ENCODE results near the gene MEGF11. TPM values are rescaled to one million over a fixed set of nuclear protein-coding genes. Genes with fewer than 3 reads are reported as not detected.

MEGF11 gene
- total RNA-seq, 1 experiment from 2014 or later = 2.3 TPM

GRCh38 chr15:66222273-66223198 lies 31.0 kb downstream of the MEGF11 start:
- Histone ChIP-seq H3K79me2 (ENCODE audit: insufficient read depth, low read length) (no peaks in the 10 kb centered on the region), H4K20me1 (ENCODE audit: insufficient read depth) (no peaks in the 10 kb centered on the region), H3K9ac (ENCODE audit: low read length) (no peak overlapping the region), H2AFZ (ENCODE audit: low read depth, low read length, poor library complexity, severe bottlenecking) (no peak overlapping the region), H3K27ac (ENCODE audit: low read depth, low read length) (no peak overlapping the region), H3K9me3 (ENCODE audit: control insufficient read depth in 1 of 2, insufficient read depth in 1 of 2, low read depth in 1 of 2, low read length in 2 of 2) (no peaks in the 10 kb centered on the region), H3K9me2 (ENCODE audit: insufficient read depth) (no peaks in the 10 kb centered on the region), H3K4me1 (ENCODE audit: control insufficient read depth in 1 of 2, insufficient read depth in 2 of 2, low read length in 2 of 2) (no peaks in the 10 kb centered on the region), H3K36me3 (ENCODE audit: control insufficient read depth in 1 of 2, insufficient read depth in 2 of 2, low read length in 2 of 2) (no peaks in the 10 kb centered on the region), H3K27me3 (ENCODE audit: insufficient read depth, low read length) (peaks cover 8% of the 10 kb centered on the region; the same call in 1 of the 2 replicates), H3K4me2 (ENCODE audit: low read length) (no peak overlapping the region), H3K4me3 (replicated peaks in 1 of 2; ENCODE audit: low read depth in 1 of 2, low read length in 2 of 2) (no peak overlapping the region)
- no peak for DNase-seq (ENCODE audit: low read depth, low spot score)
- POLR2A ChIA-PET = no interaction called here
- RAD21 ChIA-PET (ENCODE audit: low non-redundant PET in 1 of 2, low total read pairs in 2 of 2, uncharacterized antibody in 2 of 2, unreplicated experiment in 2 of 2) = no interaction called here
- CTCF ChIA-PET = no interaction called here
- no peak for ATAC-seq
- intact Hi-C loops (cut with micrococcal nuclease) = no loop called here
- TF ChIP-seq FOSL1 (IDR thresholded peaks at IDR 0.05; ENCODE audit: low read depth) (no peak), CEBPB (IDR thresholded peaks at IDR 0.05; ENCODE audit: low read depth) (no peak), ZNF274 (IDR thresholded peaks at IDR 0.05; ENCODE audit: low read depth, low read length) (no peak), EZH2 (IDR thresholded peaks at IDR 0.05) (no peak), EZH2phosphoT487 (IDR thresholded peaks at IDR 0.05; ENCODE audit: borderline replicate concordance) (no peak)
- no TSS peak for BruUV-seq (replicated peaks)

- H3K27me3 ChIP-seq (ENCODE audit: insufficient read depth, low read length) = peaks cover 8% of the 10 kb centered on the region; the same call in 1 of the 2 replicates
- BruUV-seq (replicated peaks) = no TSS peak
- no peak overlapping the region for H3K4me2 ChIP-seq (ENCODE audit: low read length)
- ATAC-seq = no peak
- H3K9me2 ChIP-seq (ENCODE audit: insufficient read depth) = no peaks in the 10 kb centered on the region
- no peaks in the 10 kb centered on the region for H4K20me1 ChIP-seq (ENCODE audit: insufficient read depth)
- DNase-seq (ENCODE audit: low read depth, low spot score) = no peak
- H3K9ac ChIP-seq (ENCODE audit: low read length) = no peak overlapping the region
- H3K9me3 ChIP-seq (ENCODE audit: control insufficient read depth in 1 of 2, insufficient read depth in 1 of 2, low read depth in 1 of 2, low read length in 2 of 2) = no peaks in the 10 kb centered on the region
- H3K36me3 ChIP-seq (ENCODE audit: control insufficient read depth in 1 of 2, insufficient read depth in 2 of 2, low read length in 2 of 2) = no peaks in the 10 kb centered on the region
- TF ChIP-seq RAD21 (IDR thresholded peaks at IDR 0.05; ENCODE audit: low read depth) (no peak), CEBPB (IDR thresholded peaks at IDR 0.05; ENCODE audit: low read depth) (no peak), JUND (IDR thresholded peaks at IDR 0.05) (no peak), YY1 (IDR thresholded peaks at IDR 0.05; ENCODE audit: extremely low read depth, insufficient replicate concordance, low read depth, low read length) (no peak), REST (IDR thresholded peaks at IDR 0.05; ENCODE audit: low read depth) (no peak)
- H3K79me2 ChIP-seq (ENCODE audit: insufficient read depth, low read length) = no peaks in the 10 kb centered on the region
- ChIA-PET RAD21 (ENCODE audit: low non-redundant PET in 1 of 2, low total read pairs in 2 of 2, uncharacterized antibody in 2 of 2, unreplicated experiment in 2 of 2) (no interaction called here), CTCF (no interaction called here), POLR2A (no interaction called here)
- H3K4me1 ChIP-seq (ENCODE audit: control insufficient read depth in 1 of 2, insufficient read depth in 2 of 2, low read length in 2 of 2) = no peaks in the 10 kb centered on the region
- no peak overlapping the region for H3K4me3 ChIP-seq (replicated peaks in 1 of 2; ENCODE audit: low read depth in 1 of 2, low read length in 2 of 2)
- no peak overlapping the region for H2AFZ ChIP-seq (ENCODE audit: low read depth, low read length, poor library complexity, severe bottlenecking)
- intact Hi-C loops (cut with micrococcal nuclease) = no loop called here
- H3K27ac ChIP-seq (ENCODE audit: low read depth, low read length) = no peak overlapping the region
Observed at GRCh38 chr15:66221126-66221525, 32.4 kb downstream of the MEGF11 start.
